WTC11 (cell line): Measurements from ENCODE around the gene GATA6. TPM values are rescaled to one million over a fixed set of nuclear protein-coding genes. Genes with fewer than 3 reads are reported as not detected.

Experiments
- ATAC-seq: fragments of 200-7000 bp; cut with Tn5 transposase; 2 replicates; pipeline ENCODE4 v1.10.0; 2021; ENCODE audit warnings: mild to moderate bottlenecking, moderate library complexity
- CTCF ChIA-PET: fragments of 300-600 bp; sonication (Branson Sonifier 250); formaldehyde crosslinking; loops from one replicate; lab custom pipeline; 2021; ENCODE audit warnings: antibody characterized with exemption; lab: Charles Lee
- POLR2A ChIA-PET: fragments of 350-600 bp; sonication (Branson Sonifier 250); formaldehyde crosslinking; loops from one replicate; lab custom pipeline; 2021; ENCODE audit warnings: antibody characterized with exemption; lab: Charles Lee
- DNase-seq: peaks from one replicate; pipeline ENCODE4 v3.0.0; 2021; ENCODE audit warnings: low spot score
- H3K27ac Mint-ChIP-seq: 2 replicates; pipeline ENCODE4 v1.8.0; 2021; ENCODE audit warnings: mixed read lengths
- H3K27me3 Mint-ChIP-seq: 2 replicates; pipeline ENCODE4 v1.8.0; 2021; ENCODE audit warnings: low read depth, mild to moderate bottlenecking, moderate library complexity, mixed read lengths
- H3K36me3 Mint-ChIP-seq: 2 replicates; pipeline ENCODE4 v1.8.0; 2021; ENCODE audit warnings: mixed read lengths
- H3K4me1 Mint-ChIP-seq: 2 replicates; pipeline ENCODE4 v1.8.0; 2022; ENCODE audit warnings: mixed read lengths
- H3K4me3 Mint-ChIP-seq: 2 replicates; pipeline ENCODE4 v1.8.0; 2021; ENCODE audit warnings: mild to moderate bottlenecking, moderate library complexity, mixed read lengths
- H3K9me3 Mint-ChIP-seq: 2 replicates; pipeline ENCODE4 v1.8.0; 2021; ENCODE audit warnings: mixed read lengths
- CBFB ChIP-seq: sonication (generic); formaldehyde crosslinking; IDR thresholded peaks from 2 replicates; pipeline ENCODE4 v1.8.1; 2022; ENCODE audit warnings: mild to moderate bottlenecking, low read depth, missing genetic modification reagents
- CREB1 ChIP-seq: sonication (generic); formaldehyde crosslinking; IDR thresholded peaks from 2 replicates; pipeline ENCODE4 v1.8.0; 2023; ENCODE audit warnings: mild to moderate bottlenecking, missing genetic modification reagents
- EMX1 ChIP-seq: fragments of 250-450 bp; sonication (Bioruptor Pico); IDR thresholded peaks from 2 replicates; pipeline ENCODE4 v1.8.0; 2021; ENCODE audit warnings: mild to moderate bottlenecking
- GRHL2 ChIP-seq: fragments of 250-450 bp; sonication (Bioruptor Pico); IDR thresholded peaks from 2 replicates; pipeline ENCODE4 v1.8.0; 2022; ENCODE audit warnings: mild to moderate bottlenecking, moderate library complexity; ENCODE audit not compliant: insufficient replicate concordance, severe bottlenecking
- HMGA2 ChIP-seq: fragments of 250-450 bp; sonication (Bioruptor Pico); IDR thresholded peaks from 2 replicates; pipeline ENCODE4 v1.4.0; 2021; ENCODE audit warnings: mild to moderate bottlenecking, moderate library complexity
- NFE2L1 ChIP-seq: sonication (generic); formaldehyde crosslinking; IDR thresholded peaks from 2 replicates; pipeline ENCODE4 v1.8.1; 2023; ENCODE audit warnings: missing genetic modification reagents
- NR2C2 ChIP-seq: sonication (generic); formaldehyde crosslinking; IDR thresholded peaks from 2 replicates; pipeline ENCODE4 v1.8.0; 2022; ENCODE audit warnings: mild to moderate bottlenecking, missing genetic modification reagents
- RORB ChIP-seq: fragments of 250-450 bp; sonication (Bioruptor Pico); IDR thresholded peaks from 2 replicates; pipeline ENCODE4 v1.9.0; 2021; ENCODE audit warnings: mild to moderate bottlenecking
- SOX15 ChIP-seq: fragments of 250-450 bp; sonication (Bioruptor Pico); IDR thresholded peaks from 2 replicates; pipeline ENCODE4 v1.9.0; 2021; ENCODE audit warnings: mild to moderate bottlenecking
- TCF7 ChIP-seq: sonication (generic); formaldehyde crosslinking; IDR thresholded peaks from 2 replicates; pipeline ENCODE4 v1.8.0; 2022; ENCODE audit warnings: mild to moderate bottlenecking, low read depth, missing genetic modification reagents, moderate library complexity
- ZNF138 ChIP-seq: sonication (generic); formaldehyde crosslinking; conservative IDR thresholded peaks from 2 replicates; pipeline ENCODE4 v1.8.1; 2022; ENCODE audit warnings: mild to moderate bottlenecking, moderate library complexity, missing genetic modification reagents
- ZNF219 ChIP-seq: sonication (generic); formaldehyde crosslinking; IDR thresholded peaks from 2 replicates; pipeline ENCODE4 v1.8.0; 2023; ENCODE audit warnings: missing genetic modification reagents, mild to moderate bottlenecking, borderline replicate concordance
- ZNF396 ChIP-seq: fragments of 250-450 bp; sonication (Bioruptor Pico); IDR thresholded peaks from 2 replicates; pipeline ENCODE4 v1.8.0; 2021; ENCODE audit warnings: mild to moderate bottlenecking, moderate library complexity, borderline replicate concordance
- total RNA-seq: library from RNA; stranded (reverse); gene quantifications from 3 replicates; pipeline ENCODE4 v1.2.3, GENCODE V29; 2021
- TF ChIP-seq, protein P1 (sequence below): sonication (generic); formaldehyde crosslinking; IDR thresholded peaks from 2 replicates; pipeline ENCODE4 v1.8.0; 2022; ENCODE audit warnings: mild to moderate bottlenecking, missing genetic modification reagents
- TF ChIP-seq, protein P2 (sequence below): sonication (generic); formaldehyde crosslinking; IDR thresholded peaks from 2 replicates; pipeline ENCODE4 v1.8.0; 2022; ENCODE audit warnings: mild to moderate bottlenecking, missing genetic modification reagents
- TF ChIP-seq, protein P3 (sequence below): fragments of 250-450 bp; sonication (Bioruptor Pico); IDR thresholded peaks from 2 replicates; pipeline ENCODE4 v1.8.0; 2021; ENCODE audit warnings: mild to moderate bottlenecking

The GATA6 gene
- total RNA-seq, 1 experiment from 2014 or later: 0.15 TPM

DNA sequence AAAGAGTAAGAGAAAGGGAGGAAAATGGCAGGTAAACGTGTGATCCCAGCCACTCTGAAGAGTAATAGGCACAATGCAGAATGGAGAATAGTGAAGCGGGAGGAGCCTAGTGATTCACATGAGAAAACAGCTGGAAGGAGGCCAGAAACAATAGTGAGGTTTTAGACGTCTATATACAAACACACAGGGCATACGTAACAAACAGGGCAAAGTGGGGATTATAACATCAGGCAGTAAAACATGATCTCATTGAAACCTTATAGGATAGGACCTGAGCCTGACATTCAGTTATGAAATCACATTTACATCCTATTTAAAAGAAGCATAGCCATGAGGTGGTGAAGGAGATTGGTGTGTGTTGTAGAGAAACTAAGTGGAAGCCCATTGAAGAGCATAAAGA lies 33.0 kb upstream of the GATA6 start:
- ChIA-PET CTCF (no interaction called here), POLR2A (no interaction called here)
- DNase-seq (no peak), ATAC-seq (no peak)
- no peak overlapping the region for H3K4me3 Mint-ChIP-seq
- H3K27me3 Mint-ChIP-seq: no peaks in the 10 kb centered on the region
- TF ChIP-seq RORB (CRISPR knock-in tag) (no peak), ZNF138 (CRISPR knock-in tag) (no peak), EMX1 (CRISPR knock-in tag) (no peak), ZNF219 (CRISPR knock-in tag) (no peak), NFE2L1 (CRISPR knock-in tag) (no peak)
- H3K36me3 Mint-ChIP-seq: no peaks in the 10 kb centered on the region
- no peak overlapping the region for H3K27ac Mint-ChIP-seq
- peaks cover 6% of the 10 kb centered on the region for H3K9me3 Mint-ChIP-seq
- H3K4me1 Mint-ChIP-seq: no peaks in the 10 kb centered on the region

DNA sequence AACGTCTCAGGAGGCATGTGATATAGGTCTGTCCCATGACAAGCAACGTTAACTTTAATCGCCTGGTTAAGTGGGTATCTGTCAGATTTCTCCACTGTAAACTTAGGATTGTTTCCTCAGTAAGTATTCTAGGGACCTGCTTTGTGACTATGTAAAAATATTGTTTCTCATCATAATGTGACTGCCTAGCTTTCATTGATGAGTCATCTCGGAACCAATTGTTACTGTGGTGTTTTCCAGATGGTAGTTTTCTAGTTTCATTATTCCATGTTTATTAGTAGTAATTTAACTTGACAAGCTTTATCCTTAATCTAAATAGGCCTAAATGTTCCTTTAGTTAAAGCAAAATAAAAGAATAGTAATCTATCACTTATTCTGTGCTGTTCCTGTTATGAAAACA lies 28.2 kb upstream of the GATA6 start:
- Mint-ChIP-seq H3K36me3 (no peaks in the 10 kb centered on the region), H3K4me3 (no peak overlapping the region), H3K27ac (no peak overlapping the region), H3K27me3 (no peaks in the 10 kb centered on the region; the same call in 1 of the 2 replicates), H3K4me1 (no peaks in the 10 kb centered on the region), H3K9me3 (peaks cover 6% of the 10 kb centered on the region)
- CTCF ChIA-PET: interaction anchor here (1.6 kb wide), 1 partner anchor 144 kb away, joined by 3 read pairs; no protein-coding TSS in a partner anchor
- TF ChIP-seq NR2C2 (no peak), ZNF396 (CRISPR knock-in tag) (no peak), CREB1 (CRISPR knock-in tag) (no peak)
- TF ChIP-seq, protein P1, sequence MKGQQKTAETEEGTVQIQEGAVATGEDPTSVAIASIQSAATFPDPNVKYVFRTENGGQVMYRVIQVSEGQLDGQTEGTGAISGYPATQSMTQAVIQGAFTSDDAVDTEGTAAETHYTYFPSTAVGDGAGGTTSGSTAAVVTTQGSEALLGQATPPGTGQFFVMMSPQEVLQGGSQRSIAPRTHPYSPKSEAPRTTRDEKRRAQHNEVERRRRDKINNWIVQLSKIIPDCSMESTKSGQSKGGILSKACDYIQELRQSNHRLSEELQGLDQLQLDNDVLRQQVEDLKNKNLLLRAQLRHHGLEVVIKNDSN (CRISPR knock-in tag): no peak
- POLR2A ChIA-PET: no interaction called here
- DNase-seq (no peak), ATAC-seq (no peak)

DNA sequence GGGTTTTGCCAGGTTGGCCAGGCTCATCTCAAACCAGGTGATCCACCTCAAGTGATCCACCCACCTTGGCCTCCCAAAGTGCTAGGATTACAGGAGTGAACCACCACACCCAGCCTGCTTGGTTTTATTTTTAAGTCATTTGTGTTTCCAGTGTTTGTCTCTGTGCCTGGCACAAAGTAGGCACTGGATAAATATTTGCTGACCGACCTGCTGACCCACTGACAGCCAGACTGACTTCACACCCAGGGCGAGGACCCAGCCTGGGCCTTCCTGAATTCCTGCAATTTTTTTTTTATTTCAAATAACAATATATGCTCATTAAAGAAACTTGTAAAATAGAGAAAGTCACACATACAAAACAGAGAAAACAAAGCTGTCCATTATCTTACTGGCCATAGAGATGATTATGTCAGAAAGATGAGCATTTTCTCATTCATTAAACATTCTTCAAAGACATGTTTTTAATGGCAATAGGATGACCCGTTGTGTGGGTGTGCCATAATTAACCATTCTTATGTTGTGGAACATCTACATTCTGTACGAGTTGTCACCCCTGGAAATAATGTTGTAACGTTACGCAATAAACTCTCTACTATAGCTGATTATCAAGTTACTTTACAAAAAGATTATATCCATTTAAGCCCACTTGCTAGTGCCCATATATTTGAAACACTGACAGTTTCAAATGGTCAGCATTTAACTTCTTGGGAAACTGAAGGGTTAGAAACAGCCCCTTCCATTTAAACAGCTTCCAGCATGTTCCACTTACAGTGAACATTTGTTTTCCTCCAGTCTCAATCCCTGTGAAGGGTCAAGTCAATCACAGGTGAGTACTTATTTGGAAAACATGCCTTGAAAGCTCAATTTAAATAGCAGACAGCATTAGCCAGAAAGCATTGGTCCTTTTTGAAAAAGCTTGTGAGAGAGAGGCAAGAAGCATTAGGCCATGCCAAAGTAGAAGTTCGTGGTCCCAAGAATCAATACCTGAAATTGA lies 25.7 kb upstream of the GATA6 start:
- DNase-seq: no peak
- Mint-ChIP-seq H3K9me3 (no peaks in the 10 kb centered on the region), H3K4me3 (no peak overlapping the region), H3K4me1 (no peaks in the 10 kb centered on the region), H3K27ac (no peak overlapping the region), H3K27me3 (peaks cover 12% of the 10 kb centered on the region), H3K36me3 (no peaks in the 10 kb centered on the region)
- CTCF ChIA-PET: interaction anchor here (1.1 kb wide), 1 partner anchor 210 kb away, joined by 3 read pairs; no protein-coding TSS in a partner anchor
- TF ChIP-seq, protein P1 (CRISPR knock-in tag): no peak
- TF ChIP-seq EMX1 (CRISPR knock-in tag) (no peak), TCF7 (CRISPR knock-in tag) (no peak)
- ATAC-seq: no peak
- POLR2A ChIA-PET: no interaction called here

DNA sequence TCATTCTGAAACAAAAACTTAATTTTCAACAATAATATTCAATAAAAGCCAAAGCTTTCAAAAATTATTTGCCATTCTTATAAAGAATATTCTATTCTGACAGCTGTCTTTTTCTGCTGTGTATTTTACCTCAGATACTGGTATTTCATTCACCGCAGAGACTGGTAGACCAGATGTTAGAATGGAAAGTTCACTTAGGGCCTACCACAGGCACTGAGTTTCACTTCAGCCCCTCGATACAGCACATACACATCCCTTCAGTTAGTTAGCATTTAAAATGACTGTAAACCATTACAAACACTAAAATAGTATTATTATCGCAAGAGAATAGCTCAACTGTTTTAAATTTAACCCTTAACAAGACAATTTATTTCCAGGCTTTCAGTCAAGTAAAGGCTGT lies 24.2 kb upstream of the GATA6 start:
- ChIA-PET CTCF (interaction anchor here (0.6 to 1.0 kb wide), 2 partner anchors 148 to 186 kb away, joined by 4 to 5 read pairs; no protein-coding TSS in a partner anchor), POLR2A (no interaction called here)
- no peak for DNase-seq
- H3K4me1 Mint-ChIP-seq: no peaks in the 10 kb centered on the region
- no peaks in the 10 kb centered on the region for H3K9me3 Mint-ChIP-seq
- no peak overlapping the region for H3K4me3 Mint-ChIP-seq
- peaks cover 14% of the 10 kb centered on the region for H3K27me3 Mint-ChIP-seq
- no peaks in the 10 kb centered on the region for H3K36me3 Mint-ChIP-seq
- no peak overlapping the region for H3K27ac Mint-ChIP-seq
- ATAC-seq: no peak
- TF ChIP-seq SOX15 (CRISPR knock-in tag): no peak
- TF ChIP-seq ZNF219 (CRISPR knock-in tag): no peak
- no peak for TF ChIP-seq CREB1 (CRISPR knock-in tag)
- TF ChIP-seq, protein P2, sequence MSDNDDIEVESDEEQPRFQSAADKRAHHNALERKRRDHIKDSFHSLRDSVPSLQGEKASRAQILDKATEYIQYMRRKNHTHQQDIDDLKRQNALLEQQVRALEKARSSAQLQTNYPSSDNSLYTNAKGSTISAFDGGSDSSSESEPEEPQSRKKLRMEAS (CRISPR knock-in tag): no peak
- TF ChIP-seq CBFB (CRISPR knock-in tag): no peak
- TF ChIP-seq, protein P3, sequence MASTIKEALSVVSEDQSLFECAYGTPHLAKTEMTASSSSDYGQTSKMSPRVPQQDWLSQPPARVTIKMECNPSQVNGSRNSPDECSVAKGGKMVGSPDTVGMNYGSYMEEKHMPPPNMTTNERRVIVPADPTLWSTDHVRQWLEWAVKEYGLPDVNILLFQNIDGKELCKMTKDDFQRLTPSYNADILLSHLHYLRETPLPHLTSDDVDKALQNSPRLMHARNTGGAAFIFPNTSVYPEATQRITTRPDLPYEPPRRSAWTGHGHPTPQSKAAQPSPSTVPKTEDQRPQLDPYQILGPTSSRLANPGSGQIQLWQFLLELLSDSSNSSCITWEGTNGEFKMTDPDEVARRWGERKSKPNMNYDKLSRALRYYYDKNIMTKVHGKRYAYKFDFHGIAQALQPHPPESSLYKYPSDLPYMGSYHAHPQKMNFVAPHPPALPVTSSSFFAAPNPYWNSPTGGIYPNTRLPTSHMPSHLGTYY: no peak
- no peak for TF ChIP-seq HMGA2 (CRISPR knock-in tag)
- no peak for TF ChIP-seq GRHL2 (CRISPR knock-in tag)
